Caco-2 (cell line): ENCODE results near the gene CD36. TPM values are rescaled to one million over a fixed set of nuclear protein-coding genes. Genes with fewer than 3 reads are reported as not detected.

Experiments
- BruUV-seq: library from RNA; stranded (reverse); fragments of 400-500 nt; replicated peaks from 2 replicates; lab custom pipeline; 2021; lab: Mats Ljungman, UMichigan
- CTCF ChIA-PET: fragments of 300-600 bp; sonication (Branson Sonifier 250); formaldehyde crosslinking; loops from one replicate; lab custom pipeline; 2022; ENCODE audit warnings: antibody characterized with exemption; lab: Charles Lee
- POLR2A ChIA-PET: fragments of 300-600 bp; sonication (Branson Sonifier 250); formaldehyde crosslinking; loops from one replicate; lab custom pipeline; 2022; ENCODE audit warnings: antibody characterized with exemption; lab: Charles Lee
- DNase-seq, 2 experiments: peaks; one replicate each; pipeline versions ENCODE4 v3.0.0 to v3.0.0-alpha.2; 2020 to 2022
- H3K27me3 ChIP-seq: replicated peaks from 2 replicates; pipeline ENCODE4 v1.6.0; 2011; ENCODE audit warnings: low read length; ENCODE audit not compliant: control insufficient read depth, insufficient read depth
- H3K36me3 ChIP-seq: 2 replicates; pipeline ENCODE4 v1.5.1; 2011; ENCODE audit warnings: low read length; ENCODE audit not compliant: control insufficient read depth, insufficient read depth
- H3K4me1 ChIP-seq: fragments of 250-450 bp; sonication (Bioruptor Pico); 2 replicates; pipeline ENCODE4 v1.5.1; 2020; ENCODE audit warnings: mild to moderate bottlenecking
- H3K4me3 ChIP-seq: 2 replicates; pipeline ENCODE4 v1.5.1; 2011; ENCODE audit warnings: low read depth, mild to moderate bottlenecking, control low read depth, low read length
- H3K9me3 ChIP-seq: fragments of 250-450 bp; sonication (Bioruptor Pico); 2 replicates; pipeline ENCODE4 v1.5.1; 2020; ENCODE audit warnings: mild to moderate bottlenecking, moderate library complexity
- H3K27ac Mint-ChIP-seq: one replicate; pipeline ENCODE4 v1.8.0; 2022; ENCODE audit warnings: mixed read lengths; ENCODE audit not compliant: unreplicated experiment
- H3K27me3 Mint-ChIP-seq: one replicate; pipeline ENCODE4 v1.8.0; 2022; ENCODE audit warnings: mixed read lengths; ENCODE audit not compliant: insufficient read depth, unreplicated experiment
- H3K36me3 Mint-ChIP-seq: one replicate; pipeline ENCODE4 v1.8.0; 2022; ENCODE audit warnings: mild to moderate bottlenecking, mixed read lengths; ENCODE audit not compliant: insufficient read depth, unreplicated experiment
- H3K4me1 Mint-ChIP-seq: one replicate; pipeline ENCODE4 v1.8.0; 2022; ENCODE audit warnings: low read depth, mixed read lengths; ENCODE audit not compliant: unreplicated experiment
- H3K4me3 Mint-ChIP-seq: one replicate; pipeline ENCODE4 v1.8.0; 2022; ENCODE audit warnings: mild to moderate bottlenecking, moderate library complexity, mixed read lengths; ENCODE audit not compliant: unreplicated experiment
- H3K9me3 Mint-ChIP-seq: one replicate; pipeline ENCODE4 v1.8.0; 2022; ENCODE audit warnings: mixed read lengths; ENCODE audit not compliant: unreplicated experiment
- intact Hi-C: fragments of 100-400 bp; cut with micrococcal nuclease; formaldehyde crosslinking; loops from one replicate; pipeline ENCODE4 v1.10.0; 2022; ENCODE audit not compliant: unreplicated experiment
- total RNA-seq: library from RNA; stranded (reverse); gene quantifications from 2 replicates; pipeline ENCODE4 v1.2.3, GENCODE V29; 2022
- TF ChIP-seq, protein P1 (sequence below), 2 experiments: fragments of 200-600 bp in 1 of 2; IDR thresholded peaks; 1 replicate in 1 of 2; 2 replicates in 1 of 2; pipeline versions ENCODE4 v1.5.1 to v1.8.0; 2011 to 2022; ENCODE audit warnings: antibody characterized with exemption in 1 of 2, control low read depth in 1 of 2, inconsistent platforms in 1 of 2, low read depth in 1 of 2, low read length in 1 of 2, mild to moderate bottlenecking in 1 of 2, moderate library complexity in 1 of 2; ENCODE audit not compliant: insufficient read depth in 1 of 2, severe bottlenecking in 1 of 2, unreplicated experiment in 1 of 2

Gene CD36
- total RNA-seq, 1 experiment from 2014 or later: not detected

DNA sequence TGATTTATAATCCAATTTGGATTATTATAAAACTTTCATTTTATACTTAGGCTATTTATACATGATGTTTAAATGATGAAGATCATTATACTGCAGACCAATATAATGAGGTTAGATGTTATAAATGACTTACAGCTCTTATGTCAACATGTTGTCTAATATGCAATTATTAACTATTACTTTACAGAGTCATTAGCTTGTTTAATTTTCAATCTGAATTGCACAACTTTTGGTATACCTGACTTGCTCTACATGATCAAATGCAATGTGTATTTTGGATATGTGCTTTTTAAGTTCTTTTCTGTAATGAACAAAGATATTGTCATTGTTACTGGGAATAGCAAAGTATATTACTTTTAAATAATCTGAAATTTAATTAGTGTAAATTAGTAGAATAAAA, 569 bp downstream of the CD36 start:
- Histone ChIP-seq H3K27me3 (no peaks in the 10 kb centered on the region), H3K36me3 (no peaks in the 10 kb centered on the region), H3K4me3 (no peak overlapping the region), H3K9me3 (no peaks in the 10 kb centered on the region), H3K4me1 (no peaks in the 10 kb centered on the region)
- TF ChIP-seq, protein P1, sequence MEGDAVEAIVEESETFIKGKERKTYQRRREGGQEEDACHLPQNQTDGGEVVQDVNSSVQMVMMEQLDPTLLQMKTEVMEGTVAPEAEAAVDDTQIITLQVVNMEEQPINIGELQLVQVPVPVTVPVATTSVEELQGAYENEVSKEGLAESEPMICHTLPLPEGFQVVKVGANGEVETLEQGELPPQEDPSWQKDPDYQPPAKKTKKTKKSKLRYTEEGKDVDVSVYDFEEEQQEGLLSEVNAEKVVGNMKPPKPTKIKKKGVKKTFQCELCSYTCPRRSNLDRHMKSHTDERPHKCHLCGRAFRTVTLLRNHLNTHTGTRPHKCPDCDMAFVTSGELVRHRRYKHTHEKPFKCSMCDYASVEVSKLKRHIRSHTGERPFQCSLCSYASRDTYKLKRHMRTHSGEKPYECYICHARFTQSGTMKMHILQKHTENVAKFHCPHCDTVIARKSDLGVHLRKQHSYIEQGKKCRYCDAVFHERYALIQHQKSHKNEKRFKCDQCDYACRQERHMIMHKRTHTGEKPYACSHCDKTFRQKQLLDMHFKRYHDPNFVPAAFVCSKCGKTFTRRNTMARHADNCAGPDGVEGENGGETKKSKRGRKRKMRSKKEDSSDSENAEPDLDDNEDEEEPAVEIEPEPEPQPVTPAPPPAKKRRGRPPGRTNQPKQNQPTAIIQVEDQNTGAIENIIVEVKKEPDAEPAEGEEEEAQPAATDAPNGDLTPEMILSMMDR (IDR thresholded peaks at IDR 0.05; ENCODE audit: insufficient read depth in 1 of 2, low read depth in 1 of 2, low read length in 1 of 2, severe bottlenecking in 1 of 2, unreplicated experiment in 1 of 2): no peak
- Mint-ChIP-seq H3K27ac (no peak overlapping the region), H3K4me3 (no peak overlapping the region), H3K36me3 (no peaks in the 10 kb centered on the region), H3K27me3 (no peaks in the 10 kb centered on the region), H3K4me1 (no peaks in the 10 kb centered on the region), H3K9me3 (no peaks in the 10 kb centered on the region)
- intact Hi-C loops: no loop called here
- POLR2A ChIA-PET: no interaction called here
- no TSS peak for BruUV-seq
- CTCF ChIA-PET: no interaction called here
- DNase-seq: no peak

DNA sequence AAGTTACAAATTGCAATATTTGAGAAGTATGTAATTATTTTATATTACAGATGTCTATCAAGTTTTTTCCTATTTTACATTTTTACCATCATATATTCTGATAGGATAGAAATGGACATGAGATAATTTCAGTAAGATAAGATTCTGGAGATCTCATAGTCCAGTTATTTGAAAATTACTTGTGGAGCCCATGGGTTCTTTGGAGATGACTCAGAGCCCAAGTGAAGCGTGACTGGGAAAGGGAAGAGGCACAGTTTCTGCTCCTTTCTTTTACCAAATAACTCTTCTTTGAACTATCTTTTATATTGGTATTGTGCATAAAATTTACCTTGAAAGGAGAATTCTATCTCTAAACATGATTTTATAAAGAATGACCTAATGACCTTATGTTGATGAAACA, 2.4 kb downstream of the CD36 start:
- no peaks in the 10 kb centered on the region for H3K36me3 Mint-ChIP-seq
- Histone ChIP-seq H3K4me1 (no peaks in the 10 kb centered on the region), H3K36me3 (no peaks in the 10 kb centered on the region), H3K4me3 (no peak overlapping the region), H3K27me3 (no peaks in the 10 kb centered on the region), H3K9me3 (no peaks in the 10 kb centered on the region)
- POLR2A ChIA-PET: no interaction called here
- H3K27me3 Mint-ChIP-seq: no peaks in the 10 kb centered on the region
- H3K27ac Mint-ChIP-seq: no peak overlapping the region
- BruUV-seq: no TSS peak
- TF ChIP-seq, protein P1 (IDR thresholded peaks at IDR 0.05; ENCODE audit: insufficient read depth in 1 of 2, low read depth in 1 of 2, low read length in 1 of 2, severe bottlenecking in 1 of 2, unreplicated experiment in 1 of 2): no peak
- no peaks in the 10 kb centered on the region for H3K4me1 Mint-ChIP-seq
- DNase-seq: no peak
- CTCF ChIA-PET: no interaction called here
- intact Hi-C loops: no loop called here
- no peak overlapping the region for H3K4me3 Mint-ChIP-seq
- H3K9me3 Mint-ChIP-seq: no peaks in the 10 kb centered on the region

DNA sequence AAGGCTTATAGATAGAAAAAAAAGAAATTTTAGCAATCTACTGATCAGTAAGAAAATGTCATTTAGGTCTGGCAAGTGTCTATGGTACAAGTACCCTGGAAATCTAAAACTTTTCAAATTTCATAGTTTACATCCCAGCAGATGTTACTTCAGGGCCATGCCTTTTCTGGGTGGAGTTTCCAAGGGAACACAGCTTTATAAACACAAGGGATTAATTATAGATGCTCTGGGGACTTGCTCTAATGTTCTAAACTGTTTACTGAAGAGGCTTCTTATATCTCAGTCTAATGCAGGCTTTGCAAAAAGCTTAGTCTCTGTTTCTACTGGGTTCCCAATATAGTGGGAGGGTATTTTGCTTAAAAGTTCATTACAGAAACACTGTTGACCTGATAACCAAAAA, 3.1 kb downstream of the CD36 start:
- intact Hi-C loops: no loop called here
- H3K27me3 Mint-ChIP-seq: no peaks in the 10 kb centered on the region
- CTCF ChIA-PET: no interaction called here

More for the DNA sequence above, 3.1 kb downstream of the CD36 start:
- no peaks in the 10 kb centered on the region for H3K4me1 Mint-ChIP-seq
- no peaks in the 10 kb centered on the region for H3K36me3 Mint-ChIP-seq
- H3K27me3 ChIP-seq: no peaks in the 10 kb centered on the region
- H3K36me3 ChIP-seq: no peaks in the 10 kb centered on the region
- POLR2A ChIA-PET: no interaction called here
- no peaks in the 10 kb centered on the region for H3K9me3 ChIP-seq
- no peak overlapping the region for H3K4me3 ChIP-seq
- TF ChIP-seq, protein P1 (IDR thresholded peaks at IDR 0.05; ENCODE audit: insufficient read depth in 1 of 2, low read depth in 1 of 2, low read length in 1 of 2, severe bottlenecking in 1 of 2, unreplicated experiment in 1 of 2): no peak
- H3K4me3 Mint-ChIP-seq: no peak overlapping the region
- H3K9me3 Mint-ChIP-seq: no peaks in the 10 kb centered on the region
- H3K4me1 ChIP-seq: no peaks in the 10 kb centered on the region
- no peak overlapping the region for H3K27ac Mint-ChIP-seq
- DNase-seq: no peak
- BruUV-seq: no TSS peak
